NCI-H748 (cell line): ENCODE measurements around the gene CDKN1A.
A peak's percentile ranks its signal among the peaks of the same experiment; 100 is the strongest.

Experiments
- DNase-seq: peaks from one replicate; lab custom pipeline; 2025; ENCODE audit not compliant: unreplicated experiment; lab: John Stamatoyannopoulos, UW

CDKN1A gene

GRCh38 chr6:36677059-36677749, 1.3 kb upstream of the CDKN1A start:
- no peak for DNase-seq

- no peak for DNase-seq
Observed at GRCh38 chr6:36677753-36678487, 594 bp upstream of the CDKN1A start.

DNA sequence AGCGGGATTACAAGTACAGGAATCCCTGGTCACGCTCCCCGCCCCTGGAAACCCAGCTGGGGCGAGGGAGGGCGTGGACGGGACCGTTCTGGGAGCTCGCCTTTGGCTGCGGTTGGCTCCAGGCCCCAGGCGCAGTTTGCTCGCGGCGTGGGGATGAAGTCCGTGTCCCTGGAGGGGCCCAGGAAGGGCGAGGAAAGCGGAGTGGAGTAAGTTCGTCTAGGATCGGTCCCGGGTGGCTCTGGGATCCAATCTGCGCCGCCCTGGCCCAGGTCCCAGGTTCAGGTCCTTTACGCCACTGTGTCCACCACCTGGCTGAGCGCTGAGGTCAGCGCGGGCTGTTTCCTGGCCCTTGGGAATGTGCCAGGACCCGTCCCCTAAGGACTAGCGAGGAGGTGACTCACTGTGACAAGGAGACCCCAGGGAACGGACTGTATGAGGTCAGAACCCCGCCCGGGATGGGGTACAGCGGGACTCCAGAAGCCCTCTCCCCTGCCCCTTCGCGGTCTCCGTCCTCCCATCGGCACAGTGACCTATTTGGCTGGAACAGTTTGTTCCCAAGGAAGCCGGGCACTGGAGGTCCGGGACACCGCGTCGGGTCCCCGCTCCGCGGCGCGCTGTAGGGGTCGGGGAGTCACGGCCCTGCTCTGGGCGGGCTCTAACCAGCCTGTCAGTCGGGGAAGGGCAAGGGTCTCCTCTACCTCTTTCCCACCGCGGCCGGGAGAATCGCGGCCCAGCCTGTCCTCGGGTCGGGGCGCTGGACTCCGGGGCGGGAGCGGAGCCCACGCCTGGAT, 724 bp downstream of the CDKN1A start:
- peak; percentile 71 for DNase-seq

GRCh38 chr6:36682328-36683144, 4.0 kb downstream of the CDKN1A start:
- peak; percentile 92 for DNase-seq

DNA sequence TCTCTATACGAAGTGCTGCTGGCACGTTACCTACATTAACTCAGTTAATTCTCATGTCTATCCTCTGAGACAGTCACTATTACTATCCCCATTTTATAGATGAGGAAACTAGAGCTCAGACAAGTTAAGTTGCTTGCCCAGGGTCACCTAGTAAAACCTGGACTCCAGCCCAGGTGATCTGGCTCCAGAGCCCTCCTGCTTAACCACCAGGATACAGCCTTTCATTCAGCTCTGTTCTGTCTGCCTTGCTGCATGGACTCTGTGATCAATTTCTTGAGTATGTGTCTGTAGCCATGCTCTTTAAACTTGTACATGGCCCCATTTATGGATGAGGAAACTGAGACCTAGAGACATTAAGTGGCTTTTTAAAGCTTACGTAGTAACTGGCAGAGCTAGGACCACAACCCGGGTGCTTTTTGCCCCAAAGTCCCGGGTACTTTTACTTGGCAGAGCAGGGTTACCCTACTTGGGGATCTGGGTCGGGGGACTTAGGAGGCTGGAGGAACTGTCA, 4.7 kb downstream of the CDKN1A start:
- DNase-seq, result no peak

- no peak for DNase-seq
Observed at GRCh38 chr6:36683656-36684446, 5.3 kb downstream of the CDKN1A start.

- no peak for DNase-seq
Observed at GRCh38 chr6:36684447-36684812, 5.9 kb downstream of the CDKN1A start.

DNA sequence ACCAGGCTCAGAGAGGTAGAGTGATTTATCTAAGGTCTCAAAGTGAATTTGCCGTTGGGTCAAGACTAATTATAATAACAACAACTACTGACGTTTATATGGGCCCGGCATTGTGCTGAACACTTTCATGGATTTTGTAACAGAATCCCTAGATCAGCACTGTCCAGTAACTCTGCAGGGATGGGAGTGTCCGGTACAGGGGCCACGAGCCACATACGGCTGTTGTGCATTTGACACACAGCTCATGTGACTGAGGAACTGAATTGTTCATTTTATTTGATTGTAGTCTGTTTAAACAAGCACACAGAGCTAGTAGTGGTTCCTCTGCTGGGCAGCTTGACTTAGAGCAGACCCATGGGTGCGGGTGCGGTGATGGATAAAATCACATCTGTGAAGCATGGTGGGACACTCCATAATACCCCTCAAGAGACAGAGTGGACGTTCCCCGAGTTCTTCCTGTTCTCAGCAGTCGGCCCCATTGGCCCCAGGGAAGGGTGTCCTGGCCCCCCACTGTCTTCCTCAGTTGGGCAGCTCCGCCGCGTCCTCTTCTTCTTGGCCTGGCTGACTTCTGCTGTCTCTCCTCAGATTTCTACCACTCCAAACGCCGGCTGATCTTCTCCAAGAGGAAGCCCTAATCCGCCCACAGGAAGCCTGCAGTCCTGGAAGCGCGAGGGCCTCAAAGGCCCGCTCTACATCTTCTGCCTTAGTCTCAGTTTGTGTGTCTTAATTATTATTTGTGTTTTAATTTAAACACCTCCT, 6.8 kb downstream of the CDKN1A start:
- no peak for DNase-seq

DNA sequence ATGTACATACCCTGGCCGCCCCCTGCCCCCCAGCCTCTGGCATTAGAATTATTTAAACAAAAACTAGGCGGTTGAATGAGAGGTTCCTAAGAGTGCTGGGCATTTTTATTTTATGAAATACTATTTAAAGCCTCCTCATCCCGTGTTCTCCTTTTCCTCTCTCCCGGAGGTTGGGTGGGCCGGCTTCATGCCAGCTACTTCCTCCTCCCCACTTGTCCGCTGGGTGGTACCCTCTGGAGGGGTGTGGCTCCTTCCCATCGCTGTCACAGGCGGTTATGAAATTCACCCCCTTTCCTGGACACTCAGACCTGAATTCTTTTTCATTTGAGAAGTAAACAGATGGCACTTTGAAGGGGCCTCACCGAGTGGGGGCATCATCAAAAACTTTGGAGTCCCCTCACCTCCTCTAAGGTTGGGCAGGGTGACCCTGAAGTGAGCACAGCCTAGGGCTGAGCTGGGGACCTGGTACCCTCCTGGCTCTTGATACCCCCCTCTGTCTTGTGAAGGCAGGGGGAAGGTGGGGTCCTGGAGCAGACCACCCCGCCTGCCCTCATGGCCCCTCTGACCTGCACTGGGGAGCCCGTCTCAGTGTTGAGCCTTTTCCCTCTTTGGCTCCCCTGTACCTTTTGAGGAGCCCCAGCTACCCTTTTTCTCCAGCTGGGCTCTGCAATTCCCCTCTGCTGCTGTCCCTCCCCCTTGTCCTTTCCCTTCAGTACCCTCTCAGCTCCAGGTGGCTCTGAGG, 7.6 kb downstream of the CDKN1A start:
- no peak for DNase-seq

DNA sequence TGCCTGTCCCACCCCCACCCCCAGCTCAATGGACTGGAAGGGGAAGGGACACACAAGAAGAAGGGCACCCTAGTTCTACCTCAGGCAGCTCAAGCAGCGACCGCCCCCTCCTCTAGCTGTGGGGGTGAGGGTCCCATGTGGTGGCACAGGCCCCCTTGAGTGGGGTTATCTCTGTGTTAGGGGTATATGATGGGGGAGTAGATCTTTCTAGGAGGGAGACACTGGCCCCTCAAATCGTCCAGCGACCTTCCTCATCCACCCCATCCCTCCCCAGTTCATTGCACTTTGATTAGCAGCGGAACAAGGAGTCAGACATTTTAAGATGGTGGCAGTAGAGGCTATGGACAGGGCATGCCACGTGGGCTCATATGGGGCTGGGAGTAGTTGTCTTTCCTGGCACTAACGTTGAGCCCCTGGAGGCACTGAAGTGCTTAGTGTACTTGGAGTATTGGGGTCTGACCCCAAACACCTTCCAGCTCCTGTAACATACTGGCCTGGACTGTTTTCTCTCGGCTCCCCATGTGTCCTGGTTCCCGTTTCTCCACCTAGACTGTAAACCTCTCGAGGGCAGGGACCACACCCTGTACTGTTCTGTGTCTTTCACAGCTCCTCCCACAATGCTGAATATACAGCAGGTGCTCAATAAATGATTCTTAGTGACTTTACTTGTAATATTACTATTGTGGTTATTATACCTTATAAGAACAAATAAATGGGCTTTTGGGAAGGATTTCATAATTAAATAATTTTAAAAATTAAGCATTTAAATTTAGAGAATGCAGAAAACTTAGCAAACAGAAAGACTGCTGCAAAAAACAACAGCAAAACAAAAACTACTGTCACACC, 8.4 kb downstream of the CDKN1A start:
- no peak for DNase-seq

- no peak for DNase-seq
Observed at GRCh38 chr6:36688063-36688738, 9.7 kb downstream of the CDKN1A start.

DNA sequence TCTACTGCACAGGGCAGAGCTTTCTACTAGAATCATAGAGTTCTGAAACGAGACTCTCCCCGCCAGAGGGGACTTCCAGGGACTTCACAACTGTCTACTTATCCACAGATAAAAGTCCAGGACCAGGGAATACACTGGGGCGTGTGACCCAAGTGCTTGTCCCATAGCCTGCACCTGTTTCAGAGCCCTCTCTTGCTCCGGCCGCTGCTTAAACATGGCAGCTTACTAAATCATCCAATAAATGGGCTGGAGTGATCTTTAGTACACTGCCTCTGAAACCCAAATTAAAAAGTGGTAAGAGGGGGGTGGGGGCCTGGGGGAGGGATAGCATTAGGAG, 10.2 kb downstream of the CDKN1A start:
- no peak for DNase-seq

GRCh38 chr6:36691011-36691410, 12.5 kb downstream of the CDKN1A start:
- DNase-seq, result no peak

DNA sequence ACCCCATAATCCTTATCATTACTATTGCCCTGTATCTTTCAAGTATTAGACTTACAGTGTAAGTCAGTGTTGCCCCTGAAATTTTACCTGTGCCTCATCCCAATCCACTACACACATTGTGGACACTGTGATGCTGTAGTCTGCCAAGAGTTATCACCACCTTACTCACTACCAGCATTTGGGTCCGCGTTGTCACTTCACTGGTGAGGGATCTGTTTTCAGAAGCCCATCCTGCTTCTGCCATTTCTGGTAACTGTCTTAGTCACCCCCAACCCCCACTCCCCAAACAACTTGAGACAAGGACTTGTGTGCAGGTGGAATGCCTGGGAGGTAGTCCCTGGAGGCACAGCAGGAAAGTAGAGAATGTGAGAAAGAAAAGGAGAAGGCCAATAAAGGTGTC, 13.1 kb downstream of the CDKN1A start:
- DNase-seq, result no peak

DNA sequence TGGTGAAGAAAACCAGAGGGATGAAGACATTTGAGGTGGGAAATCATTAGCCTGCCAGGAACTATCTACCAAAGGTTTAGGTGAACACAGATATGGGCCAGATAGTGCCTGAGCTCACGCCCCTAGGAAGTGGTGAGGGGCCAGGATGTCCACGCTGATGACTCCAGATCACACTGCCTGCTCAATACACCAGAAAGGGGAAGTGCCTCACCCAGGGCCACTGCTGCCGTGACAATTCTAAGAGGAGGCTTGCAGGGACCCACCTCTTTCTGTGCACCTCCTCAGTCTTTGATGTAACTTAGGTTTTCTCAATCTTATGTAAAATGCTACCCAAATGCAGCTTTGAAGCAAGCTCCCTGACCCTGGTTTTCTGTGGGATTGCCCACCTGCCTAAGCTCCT, 13.7 kb downstream of the CDKN1A start:
- DNase-seq, result no peak

GRCh38 chr6:36692861-36693702, 14.6 kb downstream of the CDKN1A start:
- no peak for DNase-seq
